GM21423 (cell line): ENCODE results near the gene CCDC102B.
A peak's percentile ranks its signal among the peaks of the same experiment; 100 is the strongest.

Experiments used
- ATAC-seq: cut with Tn5 transposase; IDR thresholded peaks from one replicate; pipeline ENCODE4 v1.9.1; 2021; ENCODE audit warnings: mild to moderate bottlenecking, moderate library complexity; ENCODE audit not compliant: unreplicated experiment

CCDC102B gene

DNA sequence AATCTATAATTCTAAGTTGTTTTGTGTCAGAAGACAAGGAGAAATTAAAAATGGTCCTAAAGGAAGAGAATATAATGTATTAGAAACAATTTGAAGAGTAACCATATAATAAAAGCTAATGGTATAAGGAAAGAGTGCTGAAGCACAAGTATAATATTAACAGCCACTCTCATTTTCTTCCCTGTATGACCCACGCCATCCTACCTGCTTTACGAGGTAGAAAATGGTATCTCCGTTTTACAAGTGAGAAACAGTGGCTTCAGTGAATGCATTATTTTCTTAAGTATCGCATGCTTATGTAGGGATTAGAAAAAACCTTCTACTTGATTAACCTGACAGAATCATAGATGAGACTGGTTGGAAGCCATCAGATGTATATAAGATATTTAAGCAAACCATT is 266.2 kb downstream of the CCDC102B start:
- ATAC-seq = no peak

DNA sequence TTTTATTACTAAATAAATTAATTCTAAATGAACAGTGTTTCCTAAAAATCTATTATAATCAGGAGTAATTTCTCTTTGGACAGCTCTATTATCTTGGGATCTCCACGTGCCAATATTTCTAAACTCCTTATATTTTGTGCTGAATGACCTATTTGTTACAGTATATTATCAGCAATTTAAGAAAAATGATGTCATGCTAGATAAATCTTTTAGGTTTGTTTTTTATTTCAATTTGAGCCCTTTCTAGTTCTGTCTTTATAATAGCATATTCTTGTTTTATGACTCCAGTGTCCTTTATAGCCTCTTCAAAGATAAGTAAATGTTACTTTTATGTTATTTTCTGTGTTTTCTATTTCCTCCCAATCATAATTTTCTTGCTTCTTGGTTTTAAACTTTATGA is 269.2 kb downstream of the CCDC102B start:
- ATAC-seq = no peak

DNA sequence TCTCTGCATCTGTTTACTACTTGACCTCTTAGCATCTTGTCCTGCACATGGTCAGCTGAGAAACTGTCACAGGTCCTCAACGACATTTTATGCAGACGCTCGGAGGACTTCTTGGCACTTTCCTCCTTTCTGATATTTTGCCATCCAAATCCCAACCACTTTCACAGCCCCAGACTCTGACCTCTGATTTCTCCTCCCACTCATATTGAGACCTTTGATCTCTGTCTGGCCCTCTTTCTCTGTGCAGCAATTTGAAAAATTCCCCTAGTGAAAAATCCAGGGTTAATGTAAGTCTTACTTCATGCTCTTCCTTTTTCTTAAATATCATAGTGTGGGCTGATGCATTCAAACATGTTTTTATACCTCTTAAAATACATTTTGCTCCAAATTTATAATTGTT is 273.8 kb downstream of the CCDC102B start:
- ATAC-seq = no peak

DNA sequence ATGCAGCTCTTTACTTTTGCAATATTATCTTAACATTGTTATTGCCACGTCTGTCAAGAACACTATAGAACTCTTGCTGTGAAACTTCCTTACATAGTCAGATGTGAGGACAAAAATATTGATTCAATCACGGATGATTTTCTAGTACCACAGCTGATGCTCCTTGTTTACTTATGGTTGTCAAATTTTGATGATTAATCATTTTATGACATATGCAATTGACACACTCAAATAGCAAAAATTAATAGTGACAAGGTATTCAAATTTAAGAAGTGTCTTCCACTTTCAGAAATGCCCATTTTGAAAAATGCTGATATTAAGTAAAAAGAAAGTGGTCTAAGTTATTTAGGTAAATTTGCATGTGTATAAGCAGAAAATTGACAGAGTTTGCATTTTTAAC is 284.0 kb downstream of the CCDC102B start:
- ATAC-seq = no peak

DNA sequence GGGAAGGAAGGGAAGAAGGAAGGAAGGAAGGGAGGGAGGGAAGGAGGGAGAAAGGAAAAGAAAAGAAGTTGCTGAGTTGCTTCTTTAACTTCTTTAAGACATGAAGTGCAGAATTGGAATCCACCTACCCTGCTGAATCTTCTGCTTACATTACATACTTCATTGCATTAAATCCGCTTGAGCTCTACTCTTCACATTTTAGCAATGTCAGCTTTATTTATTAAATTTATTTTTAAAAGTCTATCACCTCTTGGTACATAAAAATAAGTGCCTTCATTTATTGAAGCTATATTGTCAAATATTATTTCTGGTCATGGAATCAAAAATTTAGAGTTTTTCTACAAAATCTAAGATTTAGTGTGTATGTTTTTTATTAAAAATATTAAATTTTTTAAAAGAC is 284.6 kb downstream of the CCDC102B start:
- ATAC-seq = no peak

DNA sequence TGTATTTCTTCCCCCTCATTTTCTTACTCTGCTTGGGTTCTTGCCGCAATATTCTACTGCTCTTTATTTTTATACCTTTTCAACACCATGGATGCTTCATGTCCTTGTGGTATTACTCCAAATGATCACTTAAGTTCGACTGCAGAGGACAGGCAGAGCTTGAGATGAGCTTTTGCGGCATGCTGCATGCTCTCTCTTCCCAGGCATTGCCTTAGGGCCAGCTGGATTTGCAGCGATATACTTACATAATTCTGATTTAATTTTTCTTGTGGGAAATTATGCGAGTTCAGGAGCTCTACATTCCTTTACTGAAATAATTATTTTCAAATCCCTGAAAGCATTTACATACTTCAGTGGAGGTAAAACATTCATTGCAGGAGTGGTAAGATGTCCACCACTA is 288.1 kb downstream of the CCDC102B start:
- no peak for ATAC-seq

DNA sequence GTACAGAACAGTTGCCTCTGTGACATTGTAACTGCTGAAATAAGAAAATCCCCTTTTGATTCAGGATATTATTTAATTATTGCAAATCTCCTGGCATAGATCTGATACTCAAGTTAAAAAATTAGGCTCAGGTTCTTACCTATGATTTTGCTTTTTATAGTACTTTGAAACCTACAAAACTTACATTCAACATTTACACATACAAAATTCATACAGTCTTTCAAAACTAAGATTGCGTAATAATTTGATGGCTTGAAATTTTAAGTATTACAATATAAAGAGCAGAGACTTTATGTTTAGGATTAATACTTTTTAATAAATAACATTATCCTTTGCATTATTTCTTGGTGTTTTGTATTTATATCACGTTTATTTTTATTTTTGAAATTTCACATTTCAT is 291.1 kb downstream of the CCDC102B start:
- no peak for ATAC-seq

DNA sequence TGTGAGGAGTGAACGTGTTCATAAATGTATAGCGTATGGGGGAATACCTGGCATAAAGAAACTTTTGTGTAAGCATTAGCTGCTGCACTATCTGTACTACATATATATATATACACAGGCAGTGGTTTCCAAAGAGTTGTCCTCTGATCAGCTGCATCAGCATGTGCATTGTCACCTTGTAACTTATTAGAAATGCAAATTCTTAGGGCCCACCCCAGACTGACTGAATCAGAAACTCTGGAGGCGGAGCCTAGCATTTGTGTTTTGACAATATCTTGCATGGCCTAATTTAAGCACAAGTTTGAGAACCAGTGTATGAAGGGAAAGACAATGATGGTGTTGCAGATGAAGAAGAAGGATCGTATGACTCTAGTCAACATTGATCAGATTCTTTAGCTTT is 299.5 kb downstream of the CCDC102B start:
- ATAC-seq = peak; percentile 64

DNA sequence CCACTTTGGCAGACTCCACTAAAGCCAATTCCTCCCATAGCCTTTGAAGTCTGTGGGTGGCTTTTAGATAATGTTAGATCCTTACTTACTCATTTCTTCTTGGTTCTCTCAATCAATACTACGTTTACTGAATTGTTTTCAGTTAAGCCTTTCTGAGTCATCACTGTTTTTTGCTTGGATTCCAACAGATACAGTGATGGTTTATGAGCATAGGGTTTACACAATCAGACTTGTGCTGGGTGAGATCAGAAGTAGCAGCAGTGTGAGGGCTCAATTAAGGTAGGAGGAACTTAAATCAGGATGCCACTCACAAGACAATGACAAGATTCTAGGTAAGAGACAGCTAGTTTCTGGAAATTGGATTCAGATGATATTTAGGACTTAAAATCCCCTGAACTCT is 305.1 kb downstream of the CCDC102B start:
- ATAC-seq = no peak
